Hepatic stellate cell (primary cell): ENCODE results near the gene THOC2.

ENCODE experiments used
- DNase-seq: peaks from one replicate; pipeline ENCODE4 v3.0.0; 2011; ENCODE audit warnings: low spot score

The THOC2 gene

DNA sequence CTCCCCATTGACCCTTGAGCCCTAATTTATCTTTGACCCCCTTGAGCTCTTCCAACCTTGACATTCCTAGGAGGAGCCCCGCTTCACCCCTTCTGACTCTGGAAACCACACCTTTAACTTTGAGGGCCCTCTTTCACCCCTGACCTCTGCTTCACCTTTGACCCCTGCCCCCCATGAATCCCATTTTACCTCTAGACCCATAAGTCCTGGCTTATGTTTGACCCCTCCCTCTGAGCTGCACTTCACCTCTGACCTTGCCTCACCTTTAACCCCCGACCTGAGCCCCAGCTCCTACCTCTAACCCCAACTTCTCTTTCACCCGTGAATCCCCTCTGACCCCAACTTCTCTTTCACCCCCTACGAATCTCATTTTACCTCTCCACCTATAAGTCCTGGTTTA, 169.7 kb downstream of the THOC2 start:
- no peak for DNase-seq

DNA sequence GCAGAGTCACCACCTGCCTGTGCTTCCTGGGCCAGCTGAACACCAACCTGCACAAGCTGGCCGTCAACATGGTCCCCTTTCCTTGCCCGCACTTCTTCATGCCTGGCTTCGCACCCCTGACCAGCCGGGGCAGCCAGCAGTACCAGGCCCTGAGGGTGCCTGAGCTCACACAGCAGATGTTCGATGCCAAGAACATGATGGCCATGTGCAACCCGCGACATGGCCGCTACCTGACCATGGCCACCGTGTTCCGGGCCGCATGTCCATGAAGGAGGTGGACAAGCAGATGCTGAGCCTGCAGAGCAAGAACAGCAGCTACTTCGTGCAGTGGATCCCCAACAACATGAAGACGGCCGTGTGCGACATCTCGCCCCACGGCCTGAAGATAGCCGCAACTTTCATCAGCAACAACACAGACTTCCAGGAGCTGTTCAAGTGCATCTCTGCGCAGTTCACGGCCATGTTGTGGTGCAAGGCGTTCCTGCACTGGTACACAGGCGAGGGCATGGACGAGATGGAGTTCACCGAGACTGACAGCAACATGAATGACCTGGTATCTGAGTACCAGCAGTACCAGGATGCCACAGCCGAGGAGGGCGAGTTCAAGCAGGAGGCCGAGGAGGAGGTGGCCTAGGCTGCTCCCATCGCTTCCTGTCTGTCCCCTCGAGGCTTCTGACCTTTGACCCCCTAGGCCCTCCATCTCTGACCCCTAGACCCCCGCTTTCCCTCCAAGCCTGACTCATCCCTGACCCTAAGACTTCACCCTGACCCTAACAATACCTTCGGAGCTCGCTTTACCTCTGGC, 170.3 kb downstream of the THOC2 start:
- no peak for DNase-seq

DNA sequence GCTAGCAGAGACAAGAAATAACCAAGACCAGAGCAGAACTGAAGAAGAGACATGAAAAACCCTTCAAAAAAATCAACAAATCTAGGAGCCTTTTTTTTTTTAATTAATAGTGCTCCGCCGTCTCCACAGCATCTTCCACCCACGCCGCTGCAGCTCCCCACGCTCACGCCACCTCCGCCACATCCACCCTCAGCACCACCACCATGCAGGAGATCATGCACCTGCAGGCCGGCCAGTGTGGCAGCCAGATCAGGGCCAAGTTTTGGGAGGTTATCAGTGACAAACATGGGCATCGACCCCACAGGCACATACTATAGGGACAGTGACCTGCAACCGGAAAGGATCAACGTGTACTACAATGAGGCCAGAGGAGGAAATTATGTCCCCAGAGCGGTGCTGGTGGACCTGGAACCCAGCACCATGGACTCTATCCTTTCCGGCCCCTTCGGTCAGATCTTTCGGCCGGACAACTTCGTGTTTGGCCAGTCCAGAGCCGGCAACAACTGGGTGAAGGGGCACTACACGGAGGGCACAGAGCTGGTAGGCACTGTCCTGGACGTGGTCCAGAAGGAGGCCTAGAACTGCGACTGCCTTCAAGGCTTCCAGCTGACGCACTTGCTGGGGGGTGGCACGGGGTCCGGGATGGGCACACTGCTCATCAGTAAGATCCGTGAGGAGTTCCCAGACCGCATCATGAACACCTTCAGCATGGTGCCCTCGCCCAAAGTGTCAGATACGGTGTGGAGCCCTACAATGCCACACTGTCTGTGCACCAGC, 171.2 kb downstream of the THOC2 start:
- no peak for DNase-seq

GRCh38 chrX:123550829-123551228, 182.0 kb downstream of the THOC2 start:
- DNase-seq: no peak
